ENCODE results near the gene CD47.

Gene CD47

DNA sequence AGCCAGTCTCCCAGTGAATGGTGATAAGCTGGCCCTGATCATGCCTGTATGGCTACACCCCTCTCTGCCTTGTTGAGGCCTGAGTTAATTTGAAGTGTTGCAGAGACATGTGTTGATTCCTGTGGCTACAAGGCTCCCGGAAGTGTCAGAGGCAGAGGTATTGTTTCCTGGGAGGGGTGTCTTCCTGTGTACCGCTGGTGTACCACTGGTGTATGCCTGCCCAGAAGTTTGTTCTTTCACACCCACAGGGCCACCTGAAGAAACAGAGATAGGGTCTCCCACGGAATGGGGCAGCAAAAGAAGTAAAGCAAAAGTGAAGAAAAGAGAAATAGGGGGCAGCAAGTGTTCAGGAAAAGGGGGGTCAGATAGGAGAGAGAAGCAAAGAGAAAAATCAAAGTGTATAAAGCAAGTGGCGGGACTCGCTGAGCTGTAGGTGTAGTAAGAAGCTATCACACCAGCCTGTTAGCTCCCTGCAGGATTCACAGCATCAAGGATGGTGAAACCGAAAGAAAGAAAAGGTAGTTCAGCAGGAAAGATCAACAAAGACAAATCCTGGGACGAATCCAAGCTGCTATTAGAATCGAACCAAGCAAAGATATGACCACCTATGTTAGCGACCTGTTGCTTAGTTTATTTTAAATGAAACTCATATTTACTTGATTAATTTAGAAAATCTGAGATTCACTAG is 36.6 kb upstream of the CD47 start:
- H3K27me3 ChIP-seq (replicated peaks; ENCODE audit: control insufficient read depth, insufficient read depth, low read length, poor library complexity, severe bottlenecking): no peaks in the 10 kb centered on the region
- peak; percentile 34 to 47 (median 45) for DNase-seq
- H3K27ac ChIP-seq (ENCODE audit: insufficient read depth, low read length, poor library complexity, severe bottlenecking): peak overlapping the region; percentile 75
- no peaks in the 10 kb centered on the region for H3K36me3 ChIP-seq (ENCODE audit: control insufficient read depth, insufficient read depth, low read length)
- no peaks in the 10 kb centered on the region for H3K9me3 ChIP-seq (ENCODE audit: control insufficient read depth, low read length)
- H3K4me3 ChIP-seq (ENCODE audit: insufficient read depth, low read depth, low read length, poor library complexity, severe bottlenecking): peak overlapping the region; percentile 40
- H3K4me1 ChIP-seq (ENCODE audit: control insufficient read depth, insufficient read depth, low read length, poor library complexity, severe bottlenecking): peaks cover 56% of the 10 kb centered on the region

DNA sequence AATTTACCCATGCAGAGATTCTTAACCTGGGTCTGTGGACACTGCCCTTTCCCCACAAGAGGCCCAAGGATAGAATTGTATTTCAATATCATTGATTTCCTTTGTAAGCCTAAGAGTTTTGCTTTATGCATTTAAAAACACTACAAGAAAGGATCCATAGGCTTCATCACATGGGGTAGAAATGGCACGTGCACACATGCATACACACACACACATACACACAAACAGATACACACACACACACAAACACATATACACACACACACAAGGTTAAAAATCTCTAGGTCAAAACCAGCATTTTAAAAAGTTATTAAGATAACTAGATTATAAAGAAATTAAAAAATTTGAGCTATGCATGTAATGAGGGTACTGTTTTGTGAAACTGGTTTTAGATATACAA is 35.5 kb upstream of the CD47 start:
- H3K4me1 ChIP-seq (ENCODE audit: control insufficient read depth, insufficient read depth, low read length, poor library complexity, severe bottlenecking): peaks cover 49% of the 10 kb centered on the region
- no peaks in the 10 kb centered on the region for H3K36me3 ChIP-seq (ENCODE audit: control insufficient read depth, insufficient read depth, low read length)
- H3K27me3 ChIP-seq (replicated peaks; ENCODE audit: control insufficient read depth, insufficient read depth, low read length, poor library complexity, severe bottlenecking): no peaks in the 10 kb centered on the region
- no peaks in the 10 kb centered on the region for H3K9me3 ChIP-seq (ENCODE audit: control insufficient read depth, low read length)
- no peak for DNase-seq
- H3K27ac ChIP-seq (ENCODE audit: insufficient read depth, low read length, poor library complexity, severe bottlenecking): peak overlapping the region; percentile 95
- H3K4me3 ChIP-seq (ENCODE audit: insufficient read depth, low read depth, low read length, poor library complexity, severe bottlenecking): peak overlapping the region; percentile 44

DNA sequence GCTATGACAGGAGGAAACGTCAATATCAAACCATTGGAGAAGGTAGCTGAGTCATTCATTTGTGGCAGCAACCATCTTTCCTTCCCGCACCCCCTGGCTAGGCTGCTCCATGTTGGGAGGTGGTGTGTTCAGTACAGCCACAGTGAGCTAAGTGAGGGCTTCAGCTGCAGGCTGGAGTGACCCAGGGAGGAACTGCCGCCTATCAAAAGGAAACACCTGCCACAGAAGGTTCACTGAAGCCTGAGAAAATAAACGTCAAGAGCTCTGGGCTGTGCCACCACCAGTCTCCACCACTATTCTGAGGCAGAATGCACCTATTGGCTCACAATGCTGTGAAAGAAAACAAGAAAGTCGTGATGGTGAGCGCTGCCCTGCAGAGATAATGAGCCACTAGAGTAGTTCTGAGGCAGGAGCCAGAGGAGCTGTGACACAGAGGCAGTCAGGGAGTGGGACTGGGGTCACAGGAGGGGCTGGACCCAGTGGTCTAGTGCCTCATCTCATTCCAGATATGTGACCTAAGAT is 34.8 kb upstream of the CD47 start:
- H3K9me3 ChIP-seq (ENCODE audit: control insufficient read depth, low read length): no peaks in the 10 kb centered on the region
- H3K36me3 ChIP-seq (ENCODE audit: control insufficient read depth, insufficient read depth, low read length): no peaks in the 10 kb centered on the region
- peak overlapping the region; percentile 44 for H3K4me3 ChIP-seq (ENCODE audit: insufficient read depth, low read depth, low read length, poor library complexity, severe bottlenecking)
- DNase-seq: peak; percentile 34 to 62 (median 41)
- no peaks in the 10 kb centered on the region for H3K27me3 ChIP-seq (replicated peaks; ENCODE audit: control insufficient read depth, insufficient read depth, low read length, poor library complexity, severe bottlenecking)
- peak overlapping the region; percentile 95 for H3K27ac ChIP-seq (ENCODE audit: insufficient read depth, low read length, poor library complexity, severe bottlenecking)
- peaks cover 47% of the 10 kb centered on the region for H3K4me1 ChIP-seq (ENCODE audit: control insufficient read depth, insufficient read depth, low read length, poor library complexity, severe bottlenecking)

DNA sequence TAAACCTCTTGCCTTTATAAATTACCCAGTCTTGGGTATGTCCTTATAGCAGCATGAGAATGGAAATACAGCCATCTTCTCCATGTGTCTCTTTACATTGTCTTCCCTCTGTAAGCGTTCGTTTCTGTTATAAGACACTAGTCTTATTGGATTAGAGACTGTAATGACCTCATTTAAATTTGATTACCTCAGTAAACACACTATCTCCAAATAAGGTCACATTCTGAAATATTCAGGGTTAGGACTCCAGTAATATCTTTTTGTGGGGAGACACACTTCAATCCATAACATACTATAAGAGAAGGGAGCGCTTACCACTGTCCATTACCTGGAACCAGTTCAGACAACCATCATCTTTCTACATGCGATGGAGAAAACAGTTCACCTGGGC is 34.3 kb upstream of the CD47 start:
- H3K4me1 ChIP-seq (ENCODE audit: control insufficient read depth, insufficient read depth, low read length, poor library complexity, severe bottlenecking): peaks cover 47% of the 10 kb centered on the region
- H3K4me3 ChIP-seq (ENCODE audit: insufficient read depth, low read depth, low read length, poor library complexity, severe bottlenecking): peak overlapping the region; percentile 44
- H3K27ac ChIP-seq (ENCODE audit: insufficient read depth, low read length, poor library complexity, severe bottlenecking): peak overlapping the region; percentile 95

DNA sequence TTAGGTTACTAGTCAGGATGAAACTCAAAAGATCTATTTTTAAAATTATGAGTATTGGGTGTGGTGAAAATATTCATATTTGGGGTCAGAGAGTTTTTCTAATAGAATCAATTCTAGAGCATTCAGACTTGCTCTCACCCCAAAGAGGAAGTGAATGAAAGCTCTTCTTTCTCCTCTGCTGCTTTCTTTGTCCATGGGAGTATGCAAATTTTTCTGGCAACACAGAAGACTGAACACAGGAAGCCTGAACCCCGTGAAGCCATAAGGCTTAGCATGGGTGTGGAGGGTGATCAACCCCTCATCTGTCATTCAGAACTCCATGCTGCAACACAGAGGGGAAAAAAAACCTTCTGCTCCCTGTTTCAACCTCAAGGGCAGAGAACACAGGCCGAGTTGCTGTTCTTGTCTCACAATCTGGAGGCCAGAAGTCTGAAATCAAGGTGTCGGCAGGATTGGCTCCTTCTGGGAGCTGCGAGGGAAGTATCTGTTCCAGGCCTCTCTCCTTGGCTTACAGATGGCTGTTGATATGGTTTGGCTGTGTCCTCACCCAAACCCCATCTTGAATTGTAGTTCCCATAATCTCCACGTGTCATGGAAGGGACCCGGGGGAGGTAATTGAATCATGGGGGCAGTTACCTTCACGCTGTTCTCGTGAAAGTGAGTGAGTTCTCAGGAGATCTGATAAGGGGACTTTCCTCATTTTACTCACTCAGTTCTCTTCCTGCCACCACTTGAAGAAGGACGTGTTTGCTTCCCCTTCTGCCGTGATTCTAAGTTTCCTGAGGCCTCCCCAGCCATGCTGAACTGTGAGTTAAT is 33.7 kb upstream of the CD47 start:
- H3K9me3 ChIP-seq (ENCODE audit: control insufficient read depth, low read length): no peaks in the 10 kb centered on the region
- no peaks in the 10 kb centered on the region for H3K36me3 ChIP-seq (ENCODE audit: control insufficient read depth, insufficient read depth, low read length)
- peak overlapping the region; percentile 95 for H3K27ac ChIP-seq (ENCODE audit: insufficient read depth, low read length, poor library complexity, severe bottlenecking)
- H3K4me3 ChIP-seq (ENCODE audit: insufficient read depth, low read depth, low read length, poor library complexity, severe bottlenecking): peak overlapping the region; percentile 44
- DNase-seq: peak; percentile 48 to 57 (median 56)
- H3K27me3 ChIP-seq (replicated peaks; ENCODE audit: control insufficient read depth, insufficient read depth, low read length, poor library complexity, severe bottlenecking): no peaks in the 10 kb centered on the region
- peaks cover 50% of the 10 kb centered on the region for H3K4me1 ChIP-seq (ENCODE audit: control insufficient read depth, insufficient read depth, low read length, poor library complexity, severe bottlenecking)

More for the DNA sequence above, 34.3 kb upstream of the CD47 start:
- H3K36me3 ChIP-seq (ENCODE audit: control insufficient read depth, insufficient read depth, low read length): no peaks in the 10 kb centered on the region
- DNase-seq: no peak
- H3K9me3 ChIP-seq (ENCODE audit: control insufficient read depth, low read length): no peaks in the 10 kb centered on the region
- no peaks in the 10 kb centered on the region for H3K27me3 ChIP-seq (replicated peaks; ENCODE audit: control insufficient read depth, insufficient read depth, low read length, poor library complexity, severe bottlenecking)

DNA sequence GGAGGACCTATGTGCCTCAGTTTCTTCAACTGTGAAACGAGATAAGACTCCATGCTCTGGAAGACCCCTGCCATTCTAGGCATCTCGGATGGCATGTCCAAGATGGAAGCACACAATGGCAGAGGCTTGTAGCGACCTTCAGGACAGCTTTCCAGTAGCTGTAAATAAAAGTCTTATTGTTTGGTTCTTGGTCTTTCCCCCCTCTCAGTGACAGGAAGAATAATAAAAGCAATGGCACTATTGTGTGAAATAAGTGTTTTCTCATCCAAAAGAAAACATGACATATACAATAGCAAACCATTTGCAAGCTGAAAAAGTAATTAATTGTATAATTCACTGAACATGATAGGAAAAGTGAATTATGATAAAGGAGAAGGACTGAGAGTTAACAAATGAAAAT is 32.5 kb upstream of the CD47 start:
- Histone ChIP-seq H3K9me3 (ENCODE audit: control insufficient read depth, low read length) (no peaks in the 10 kb centered on the region), H3K27me3 (replicated peaks; ENCODE audit: control insufficient read depth, insufficient read depth, low read length, poor library complexity, severe bottlenecking) (no peaks in the 10 kb centered on the region), H3K4me3 (ENCODE audit: insufficient read depth, low read depth, low read length, poor library complexity, severe bottlenecking) (no peak overlapping the region), H3K36me3 (ENCODE audit: control insufficient read depth, insufficient read depth, low read length) (no peaks in the 10 kb centered on the region), H3K4me1 (ENCODE audit: control insufficient read depth, insufficient read depth, low read length, poor library complexity, severe bottlenecking) (peaks cover 43% of the 10 kb centered on the region), H3K27ac (ENCODE audit: insufficient read depth, low read length, poor library complexity, severe bottlenecking) (no peak overlapping the region)
- no peak for DNase-seq

DNA sequence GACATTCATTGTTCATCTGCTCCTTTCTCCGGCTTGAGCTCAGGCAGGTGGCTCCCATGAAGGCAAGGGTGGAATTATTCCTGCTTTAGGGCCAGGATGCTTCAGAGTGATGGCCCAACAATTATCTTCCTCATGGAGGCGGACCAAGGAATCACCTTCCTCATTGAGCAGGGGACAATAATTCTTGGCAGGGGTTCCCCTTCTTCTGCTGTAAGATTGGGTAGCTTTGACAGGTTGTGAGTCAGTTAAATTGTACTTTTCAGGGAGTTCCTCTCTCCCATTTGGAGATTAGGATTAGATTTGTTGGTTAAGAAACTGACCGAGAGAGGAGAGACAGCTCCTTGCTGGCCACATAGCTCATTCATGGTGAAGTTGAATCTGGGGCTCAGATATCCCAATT is 31.4 kb upstream of the CD47 start:
- DNase-seq: no peak

DNA sequence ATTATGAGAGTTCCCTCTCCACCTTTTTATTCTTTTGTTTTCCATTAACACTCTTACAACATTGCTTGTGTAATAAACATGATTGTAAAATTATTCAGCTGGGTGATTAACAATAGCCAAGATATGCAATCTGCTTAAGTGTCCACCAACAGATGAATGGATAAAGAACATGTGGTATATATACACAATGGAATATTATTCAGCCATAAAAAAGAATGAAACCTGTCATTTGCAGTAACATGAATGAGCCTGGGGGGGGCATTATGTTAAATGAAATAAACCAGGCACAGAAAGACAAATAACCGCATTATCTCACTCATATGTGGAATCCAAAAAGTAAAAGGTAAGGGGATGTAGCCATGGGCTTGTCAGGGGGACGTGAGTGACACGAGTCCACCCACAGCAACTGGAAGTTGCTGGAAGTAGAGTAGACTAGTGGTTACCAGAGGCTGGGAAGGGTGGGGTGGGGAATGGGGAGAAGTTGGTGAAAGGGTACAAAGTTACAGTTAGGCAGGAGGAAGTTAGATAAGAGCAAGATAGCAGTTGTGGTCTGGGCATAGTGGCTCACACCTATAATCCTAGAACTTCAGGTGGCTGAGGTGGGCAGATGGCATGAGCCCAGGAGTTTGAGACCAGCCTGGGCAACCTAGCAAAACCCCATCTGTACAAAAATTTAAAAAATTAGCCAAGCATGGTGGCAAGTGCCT is 28.7 kb upstream of the CD47 start:
- Histone ChIP-seq H3K4me3 (ENCODE audit: insufficient read depth, low read depth, low read length, poor library complexity, severe bottlenecking) (no peak overlapping the region), H3K27ac (ENCODE audit: insufficient read depth, low read length, poor library complexity, severe bottlenecking) (no peak overlapping the region), H3K27me3 (replicated peaks; ENCODE audit: control insufficient read depth, insufficient read depth, low read length, poor library complexity, severe bottlenecking) (no peaks in the 10 kb centered on the region), H3K36me3 (ENCODE audit: control insufficient read depth, insufficient read depth, low read length) (no peaks in the 10 kb centered on the region), H3K9me3 (ENCODE audit: control insufficient read depth, low read length) (no peaks in the 10 kb centered on the region), H3K4me1 (ENCODE audit: control insufficient read depth, insufficient read depth, low read length, poor library complexity, severe bottlenecking) (peaks cover 17% of the 10 kb centered on the region)
- no peak for DNase-seq

More for the DNA sequence above, 31.4 kb upstream of the CD47 start:
- no peak overlapping the region for H3K4me3 ChIP-seq (ENCODE audit: insufficient read depth, low read depth, low read length, poor library complexity, severe bottlenecking)
- H3K27ac ChIP-seq (ENCODE audit: insufficient read depth, low read length, poor library complexity, severe bottlenecking): no peak overlapping the region
- H3K4me1 ChIP-seq (ENCODE audit: control insufficient read depth, insufficient read depth, low read length, poor library complexity, severe bottlenecking): peaks cover 37% of the 10 kb centered on the region
- no peaks in the 10 kb centered on the region for H3K27me3 ChIP-seq (replicated peaks; ENCODE audit: control insufficient read depth, insufficient read depth, low read length, poor library complexity, severe bottlenecking)
- no peaks in the 10 kb centered on the region for H3K36me3 ChIP-seq (ENCODE audit: control insufficient read depth, insufficient read depth, low read length)
- no peaks in the 10 kb centered on the region for H3K9me3 ChIP-seq (ENCODE audit: control insufficient read depth, low read length)

DNA sequence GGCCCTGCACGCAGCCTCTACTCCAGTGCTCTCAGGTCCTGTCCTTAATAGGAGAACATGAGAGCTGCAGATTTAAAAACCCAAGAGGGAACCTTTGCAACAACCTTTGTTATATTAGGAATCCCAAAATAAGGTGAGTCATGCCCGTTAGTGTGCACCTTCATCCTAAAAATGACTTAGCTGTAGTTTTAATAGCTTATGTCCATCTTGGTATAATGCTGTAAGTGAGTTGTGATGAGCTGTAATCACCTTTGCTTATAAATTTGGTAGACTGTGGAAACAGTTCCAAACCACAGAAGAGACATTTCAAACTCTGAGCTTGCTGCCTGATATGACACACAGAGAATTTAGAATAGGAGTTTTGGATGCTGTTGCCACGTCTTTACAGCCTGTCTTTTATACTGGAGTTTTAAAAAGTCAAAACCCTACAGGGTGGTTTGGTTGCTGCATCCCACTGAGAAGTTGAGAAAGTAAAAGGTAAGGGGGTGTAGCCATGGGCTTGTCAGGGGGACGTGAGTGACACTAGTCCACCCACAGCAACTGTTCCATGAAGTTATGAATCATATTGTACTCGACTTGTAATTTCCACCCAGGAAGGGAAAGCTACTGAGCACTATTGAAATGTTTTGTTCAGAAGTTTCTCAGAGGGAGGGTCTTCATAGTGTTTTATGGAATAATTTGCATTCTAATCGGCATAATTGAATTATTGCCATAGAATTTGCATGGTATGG is 27.4 kb upstream of the CD47 start:
- no peak for DNase-seq
- Histone ChIP-seq H3K9me3 (ENCODE audit: control insufficient read depth, low read length) (no peaks in the 10 kb centered on the region), H3K27ac (ENCODE audit: insufficient read depth, low read length, poor library complexity, severe bottlenecking) (no peak overlapping the region), H3K36me3 (ENCODE audit: control insufficient read depth, insufficient read depth, low read length) (no peaks in the 10 kb centered on the region), H3K4me1 (ENCODE audit: control insufficient read depth, insufficient read depth, low read length, poor library complexity, severe bottlenecking) (peaks cover 9% of the 10 kb centered on the region), H3K4me3 (ENCODE audit: insufficient read depth, low read depth, low read length, poor library complexity, severe bottlenecking) (no peak overlapping the region), H3K27me3 (replicated peaks; ENCODE audit: control insufficient read depth, insufficient read depth, low read length, poor library complexity, severe bottlenecking) (no peaks in the 10 kb centered on the region)

All from effector memory CD4-positive, alpha-beta T cell (primary cell).